RWPE2 (cell line): ENCODE results near the gene GNAI3.

Experiments used
- ATAC-seq: fragments of 200-7000 bp; cut with Tn5 transposase; 3 replicates; pipeline ENCODE4 v1.9.1; 2021; ENCODE audit warnings: low read depth
- DNase-seq: peaks from one replicate; pipeline ENCODE4 v3.0.0-alpha.2; 2020; ENCODE audit warnings: low spot score
- H3K27ac ChIP-seq: fragments of 450-650 bp; 2 replicates; pipeline ENCODE4 v1.5.1; 2017; ENCODE audit warnings: mild to moderate bottlenecking; ENCODE audit not compliant: poor library complexity, severe bottlenecking
- H3K27me3 ChIP-seq: fragments of 250-450 bp; sonication (Bioruptor Pico); 2 replicates; pipeline ENCODE4 v1.5.1; 2021; ENCODE audit warnings: mild to moderate bottlenecking, moderate library complexity; ENCODE audit not compliant: insufficient read depth, poor library complexity, severe bottlenecking
- H3K36me3 ChIP-seq: fragments of 250-450 bp; sonication (Bioruptor Pico); 2 replicates; pipeline ENCODE4 v1.5.1; 2020; ENCODE audit warnings: low read depth, mild to moderate bottlenecking, moderate library complexity
- H3K4me1 ChIP-seq: fragments of 250-450 bp; sonication (Bioruptor Pico); 2 replicates; pipeline ENCODE4 v1.5.1; 2021; ENCODE audit warnings: mild to moderate bottlenecking, moderate library complexity; ENCODE audit not compliant: insufficient read depth, poor library complexity, severe bottlenecking
- H3K4me3 ChIP-seq: fragments of 250-450 bp; sonication (Bioruptor Pico); 2 replicates; pipeline ENCODE4 v1.5.1; 2021; ENCODE audit warnings: mild to moderate bottlenecking, moderate library complexity; ENCODE audit not compliant: severe bottlenecking
- H3K9me3 ChIP-seq: fragments of 250-450 bp; sonication (Bioruptor Pico); 2 replicates; pipeline ENCODE4 v1.5.1; 2021; ENCODE audit warnings: mild to moderate bottlenecking, moderate library complexity; ENCODE audit not compliant: severe bottlenecking
- CTCF ChIP-seq: fragments of 450-650 bp; IDR thresholded peaks from one replicate; pipeline ENCODE4 v1.5.1; 2017; ENCODE audit warnings: mild to moderate bottlenecking, moderate library complexity; ENCODE audit not compliant: poor library complexity, severe bottlenecking

Gene GNAI3

DNA sequence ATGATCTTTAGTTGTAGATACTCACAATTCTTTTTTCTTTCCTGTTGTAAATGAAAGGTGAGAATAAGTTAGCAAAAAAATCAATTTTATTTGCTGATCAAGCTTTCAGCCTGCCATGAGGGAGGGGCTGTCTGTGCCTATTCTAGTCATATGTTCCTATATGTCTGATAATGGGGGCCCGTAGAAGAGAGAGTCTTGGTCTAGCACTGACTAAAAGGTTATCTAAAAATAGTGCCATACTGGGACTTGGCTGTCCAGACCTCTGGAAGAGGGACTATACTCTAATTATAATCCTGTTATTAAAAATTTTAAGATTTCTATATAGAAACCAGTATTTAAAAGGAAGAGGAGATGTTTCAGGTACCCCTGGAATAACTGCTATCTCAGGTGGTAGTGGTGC is 18.6 kb downstream of the GNAI3 start:
- DNase-seq (no peak), ATAC-seq (no peak)
- no peak for TF ChIP-seq CTCF
- Histone ChIP-seq H3K4me3 (no peak overlapping the region), H3K9me3 (no peaks in the 10 kb centered on the region), H3K4me1 (peaks cover 33% of the 10 kb centered on the region), H3K36me3 (0 out of 2 replicates have a peak, but pooled peaks cover 4% of the 10 kb centered on the region), H3K27me3 (no peaks in the 10 kb centered on the region), H3K27ac (no peak overlapping the region)

- no peaks in the 10 kb centered on the region for H3K9me3 ChIP-seq
- no peak for TF ChIP-seq CTCF
- H3K36me3 ChIP-seq: 0 out of 2 replicates have a peak, but pooled peaks cover 4% of the 10 kb centered on the region
- no peak overlapping the region for H3K4me3 ChIP-seq
- H3K27ac ChIP-seq: no peak overlapping the region
- peaks cover 27% of the 10 kb centered on the region for H3K4me1 ChIP-seq
- DNase-seq (no peak), ATAC-seq (no peak)
- no peaks in the 10 kb centered on the region for H3K27me3 ChIP-seq
Observed at GRCh38 chr1:109567877-109568672, 19.7 kb downstream of the GNAI3 start.

DNA sequence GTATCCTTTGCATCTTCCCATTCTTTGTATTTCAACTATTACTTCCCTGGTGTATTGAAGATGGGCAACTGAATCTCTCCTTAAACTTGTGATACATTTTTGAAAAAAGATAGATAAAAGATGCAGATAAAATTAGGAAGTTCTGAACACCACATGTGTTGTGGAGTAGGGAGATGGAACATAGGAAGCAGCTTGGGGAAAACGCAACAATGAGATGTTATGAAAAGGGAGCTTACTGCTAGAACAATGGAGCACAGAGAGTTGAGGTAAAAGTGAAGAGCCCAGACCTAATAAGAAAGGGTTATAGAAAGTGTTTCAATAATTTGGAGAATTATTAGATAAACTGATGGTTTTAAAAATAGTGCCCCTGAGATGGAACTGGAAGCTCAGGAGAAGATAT is 20.9 kb downstream of the GNAI3 start:
- TF ChIP-seq CTCF: no peak
- Histone ChIP-seq H3K9me3 (no peaks in the 10 kb centered on the region), H3K27me3 (no peaks in the 10 kb centered on the region), H3K36me3 (peaks cover 12% of the 10 kb centered on the region), H3K4me1 (peaks cover 23% of the 10 kb centered on the region), H3K4me3 (no peak overlapping the region), H3K27ac (peak overlapping the region; percentile 40)
- DNase-seq (no peak), ATAC-seq (no peak)

DNA sequence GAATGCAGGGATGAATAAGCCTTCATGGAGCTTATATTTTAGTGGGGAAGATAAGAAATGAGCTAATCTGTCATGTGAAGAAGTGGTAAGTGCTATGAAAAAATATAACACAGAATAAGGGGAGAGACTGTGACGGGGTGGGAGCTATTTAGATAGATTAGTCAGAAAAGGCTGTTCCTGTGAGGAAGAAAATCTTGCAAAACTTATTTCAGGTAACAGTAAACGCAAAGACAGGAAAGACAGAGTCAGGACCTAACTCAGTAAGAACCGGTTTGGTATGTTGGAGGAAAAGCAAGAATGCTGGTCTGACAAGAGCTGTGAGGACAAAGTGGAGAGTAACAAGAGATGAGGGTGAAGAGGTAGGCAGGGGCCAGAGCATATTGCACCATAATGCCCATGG is 22.0 kb downstream of the GNAI3 start:
- peaks cover 23% of the 10 kb centered on the region for H3K4me1 ChIP-seq
- peak overlapping the region; percentile 40 for H3K27ac ChIP-seq
- H3K9me3 ChIP-seq: no peaks in the 10 kb centered on the region
- no peaks in the 10 kb centered on the region for H3K27me3 ChIP-seq
- no peak overlapping the region for H3K4me3 ChIP-seq
- H3K36me3 ChIP-seq: peaks cover 14% of the 10 kb centered on the region
- TF ChIP-seq CTCF: no peak
- DNase-seq (no peak), ATAC-seq (peak; percentile 97)

DNA sequence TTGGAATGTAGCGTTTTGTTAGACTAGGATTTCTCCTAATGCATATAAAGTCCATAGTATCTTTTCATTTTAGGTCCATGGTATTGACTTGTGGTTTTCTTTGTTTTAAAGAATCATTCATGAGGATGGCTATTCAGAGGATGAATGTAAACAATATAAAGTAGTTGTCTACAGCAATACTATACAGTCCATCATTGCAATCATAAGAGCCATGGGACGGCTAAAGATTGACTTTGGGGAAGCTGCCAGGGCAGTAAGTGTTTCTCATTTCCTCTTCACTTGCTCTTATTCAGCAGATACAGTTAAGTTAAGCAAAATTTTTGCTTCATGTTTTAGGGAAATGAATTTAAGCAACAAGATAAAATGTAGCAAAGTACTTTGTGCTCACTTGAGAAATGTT is 25.4 kb downstream of the GNAI3 start:
- no peak overlapping the region for H3K27ac ChIP-seq

More for the DNA sequence above, 25.4 kb downstream of the GNAI3 start:
- H3K4me1 ChIP-seq: peaks cover 23% of the 10 kb centered on the region
- TF ChIP-seq CTCF: no peak
- H3K4me3 ChIP-seq: no peak overlapping the region
- no peaks in the 10 kb centered on the region for H3K9me3 ChIP-seq
- ATAC-seq (no peak), DNase-seq (no peak)
- peaks cover 36% of the 10 kb centered on the region for H3K36me3 ChIP-seq
- no peaks in the 10 kb centered on the region for H3K27me3 ChIP-seq
